HT1080 (cell line): ENCODE measurements around the gene GNPTAB. TPM values are rescaled to one million over a fixed set of nuclear protein-coding genes. Genes with fewer than 3 reads are reported as not detected.

ENCODE experiments used
- DNase-seq: peaks from one replicate; pipeline ENCODE4 v3.0.0-alpha.2; 2015; ENCODE audit warnings: low read depth
- total RNA-seq: library from RNA; depleted of rRNA; stranded (reverse); fragments of >200 nt; shearing (Covaris generic); gene quantifications from 2 replicates; pipeline ENCODE4 v1.2.3, GENCODE V29; 2014

GNPTAB gene
- total RNA-seq, 1 experiment from 2014 or later: 16.5 TPM

DNA sequence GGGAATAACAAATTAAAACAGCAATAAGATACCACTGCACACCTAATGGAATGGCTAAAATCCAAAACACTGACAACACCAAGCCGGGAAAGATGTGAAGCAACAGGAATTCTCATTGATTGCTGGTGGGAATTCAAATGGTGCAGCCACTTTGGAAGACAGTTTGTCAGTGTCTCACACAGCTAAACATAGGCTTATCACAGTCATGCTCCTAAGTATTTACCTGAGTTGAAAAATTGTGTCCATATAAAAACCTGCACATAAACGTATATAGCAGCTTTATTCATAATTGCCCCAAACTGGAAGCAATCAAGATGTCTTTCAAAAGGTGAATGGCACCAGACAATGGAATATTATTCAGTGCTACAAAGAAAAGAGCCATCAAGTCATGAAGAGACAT is 21.6 kb downstream of the GNPTAB start:
- no peak for DNase-seq

DNA sequence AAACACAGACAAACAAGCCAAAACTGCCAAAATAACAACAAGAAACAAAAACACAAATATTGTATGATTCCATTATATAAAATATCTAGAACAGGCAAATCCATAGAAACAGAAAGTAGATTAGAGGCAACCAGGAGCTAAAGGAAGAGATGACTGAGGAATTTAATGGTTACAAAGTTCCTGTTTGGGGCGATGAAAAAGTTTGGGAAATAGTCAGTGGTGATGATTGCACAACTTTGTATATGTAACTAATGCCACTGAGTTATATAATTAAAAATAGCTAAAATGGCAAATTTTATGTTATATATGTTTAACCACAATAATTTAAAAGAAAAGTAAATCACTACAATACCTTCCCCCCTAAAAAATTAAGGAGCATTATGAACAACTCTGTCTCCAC is 24.5 kb downstream of the GNPTAB start:
- no peak for DNase-seq

DNA sequence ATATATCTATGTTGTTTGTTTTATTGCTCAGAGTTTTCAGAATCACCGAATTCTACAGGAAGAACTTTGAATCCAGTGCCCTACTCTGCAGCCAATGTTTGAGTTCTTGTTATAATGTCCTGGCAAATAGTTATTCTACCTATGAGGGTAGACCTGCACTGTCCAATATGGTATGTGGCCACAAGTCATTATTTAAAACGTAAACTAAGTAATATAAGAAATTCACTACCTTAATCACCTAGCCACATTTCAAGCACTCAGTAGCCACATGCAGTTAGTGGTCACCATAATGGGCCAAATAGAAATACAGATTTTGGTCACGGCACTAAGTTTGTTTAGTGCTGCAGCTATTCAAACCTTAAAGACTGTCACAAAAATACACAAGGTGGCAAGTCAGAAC is 26.4 kb downstream of the GNPTAB start:
- no peak for DNase-seq

DNA sequence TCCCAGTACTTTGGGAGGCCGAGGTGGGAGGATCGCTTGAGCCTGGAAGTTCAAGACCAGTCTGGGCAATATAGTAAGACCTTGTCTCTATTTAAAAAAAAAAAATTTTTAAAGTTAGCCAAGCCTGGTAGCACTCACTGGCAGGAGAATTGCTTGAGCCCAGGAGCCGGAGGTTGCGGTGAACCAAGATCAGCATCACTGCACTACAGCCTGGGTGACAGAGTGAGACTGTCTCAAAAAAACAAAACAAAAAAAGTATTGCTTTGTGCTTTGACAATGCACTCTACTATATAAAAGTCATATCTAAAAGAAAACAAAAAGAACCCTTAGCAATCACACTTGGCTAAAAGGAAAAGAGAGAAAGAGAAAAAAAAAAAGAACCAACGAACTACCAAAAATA is 26.8 kb downstream of the GNPTAB start:
- no peak for DNase-seq

DNA sequence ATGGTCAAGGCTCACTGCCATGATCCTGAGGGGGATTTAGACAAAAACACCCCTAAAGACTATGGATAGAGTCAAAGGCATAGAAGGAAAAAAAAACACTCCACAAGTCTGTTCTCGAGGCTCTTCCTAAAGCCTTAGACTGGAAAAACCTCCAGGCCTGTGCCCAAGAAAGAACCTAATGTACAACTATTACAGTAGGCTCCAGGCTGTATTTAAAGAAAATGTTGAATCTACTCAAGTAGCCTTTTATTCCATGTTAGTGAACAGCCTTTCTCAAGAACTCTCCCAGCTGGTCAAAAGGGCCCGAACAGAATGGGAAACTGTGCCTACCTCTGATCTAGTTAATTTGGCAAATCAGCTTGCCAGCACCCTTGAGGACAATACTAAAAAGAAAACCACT is 28.3 kb downstream of the GNPTAB start:
- DNase-seq: no peak

DNA sequence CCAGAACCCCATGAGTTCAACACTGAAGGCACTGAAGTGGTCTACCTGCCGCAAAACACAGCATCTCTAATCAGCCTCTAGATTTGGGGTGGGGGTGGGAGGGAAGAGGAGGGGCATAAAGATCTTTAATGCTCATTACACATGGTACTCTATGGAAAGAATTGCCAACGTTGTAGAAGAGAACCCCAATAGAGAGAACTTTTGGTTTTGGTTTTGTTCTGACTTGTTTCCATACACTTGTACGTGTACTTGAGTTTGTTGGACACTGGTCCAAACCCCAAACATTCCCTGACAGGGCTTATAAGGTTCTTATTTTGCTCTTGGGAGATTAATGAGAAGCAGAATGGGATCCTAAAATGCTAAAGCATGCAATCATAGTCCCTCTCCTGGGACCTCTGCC is 31.0 kb downstream of the GNPTAB start:
- no peak for DNase-seq

DNA sequence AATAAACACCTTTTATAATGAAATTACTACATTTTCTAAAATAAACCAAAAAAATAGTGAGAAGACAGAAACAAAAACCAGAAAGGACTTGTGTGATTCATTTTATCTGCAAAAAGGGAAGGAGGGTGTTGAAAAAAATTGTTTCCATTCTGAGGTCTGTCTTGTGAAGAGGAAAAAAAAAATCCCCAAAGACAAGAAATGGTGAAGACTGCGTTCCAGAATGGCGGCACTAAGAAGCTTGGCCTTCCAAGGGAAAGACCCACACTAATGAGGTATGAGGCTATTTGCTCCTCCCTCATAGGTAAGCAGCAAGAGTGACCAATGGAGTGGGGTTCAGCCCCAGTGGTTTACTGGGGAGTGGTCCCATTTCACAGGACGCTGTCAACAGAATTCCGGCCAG is 35.0 kb downstream of the GNPTAB start:
- no peak for DNase-seq

DNA sequence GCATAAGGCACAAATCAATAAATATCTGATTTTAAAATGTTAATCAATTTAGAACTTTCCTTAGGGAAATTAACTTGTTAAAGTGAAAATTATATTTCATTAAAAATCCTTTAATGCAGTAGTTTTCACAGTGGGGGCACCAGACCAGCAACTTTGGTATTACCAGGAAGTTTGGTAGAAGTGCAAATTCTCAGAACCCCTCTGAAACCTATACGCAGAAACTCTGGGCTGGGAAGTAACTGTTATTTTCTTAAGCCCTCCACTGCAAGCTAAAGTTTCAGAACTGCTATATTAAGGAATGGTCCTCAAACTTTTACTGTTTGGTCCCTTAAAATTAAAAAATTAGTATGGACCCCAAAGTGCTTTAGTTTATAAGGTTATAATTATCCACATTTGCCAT is 35.7 kb downstream of the GNPTAB start:
- no peak for DNase-seq

DNA sequence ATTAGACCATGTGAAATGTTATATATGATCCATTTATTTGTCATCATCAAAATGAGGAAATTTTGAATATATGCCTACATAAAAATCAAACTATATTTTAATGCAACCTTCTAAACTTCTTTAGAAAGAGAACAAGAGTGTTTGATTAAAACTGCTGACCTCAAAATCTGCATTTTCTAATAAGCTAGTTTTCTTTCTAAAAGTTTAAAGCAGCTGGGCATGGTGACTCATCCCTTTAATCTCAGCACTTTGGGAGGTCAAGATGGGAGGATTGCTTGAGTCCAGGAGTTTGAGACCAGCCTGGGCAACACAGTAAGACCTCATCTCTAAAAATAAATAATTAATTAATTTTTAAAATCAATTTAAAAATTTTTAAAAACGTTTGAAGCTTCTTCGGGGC is 36.2 kb downstream of the GNPTAB start:
- no peak for DNase-seq

DNA sequence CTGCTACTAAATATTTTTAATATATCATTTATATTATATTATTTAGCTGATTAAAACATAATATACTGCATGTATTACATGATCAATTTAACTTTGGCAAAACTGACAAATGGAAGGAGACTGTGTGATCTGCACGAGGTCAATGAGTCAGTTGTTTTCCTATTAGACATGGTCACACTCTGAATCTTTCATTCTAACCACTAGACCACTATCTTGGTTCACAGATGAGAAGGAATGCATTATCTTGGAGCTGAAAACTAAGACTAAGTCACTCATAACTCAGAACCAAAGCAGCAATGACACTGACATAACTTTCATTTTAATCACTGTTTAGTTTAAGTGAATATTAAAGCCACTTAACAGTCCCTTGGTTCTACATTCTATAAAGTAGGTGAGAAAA is 37.4 kb downstream of the GNPTAB start:
- DNase-seq: peak; percentile 76

DNA sequence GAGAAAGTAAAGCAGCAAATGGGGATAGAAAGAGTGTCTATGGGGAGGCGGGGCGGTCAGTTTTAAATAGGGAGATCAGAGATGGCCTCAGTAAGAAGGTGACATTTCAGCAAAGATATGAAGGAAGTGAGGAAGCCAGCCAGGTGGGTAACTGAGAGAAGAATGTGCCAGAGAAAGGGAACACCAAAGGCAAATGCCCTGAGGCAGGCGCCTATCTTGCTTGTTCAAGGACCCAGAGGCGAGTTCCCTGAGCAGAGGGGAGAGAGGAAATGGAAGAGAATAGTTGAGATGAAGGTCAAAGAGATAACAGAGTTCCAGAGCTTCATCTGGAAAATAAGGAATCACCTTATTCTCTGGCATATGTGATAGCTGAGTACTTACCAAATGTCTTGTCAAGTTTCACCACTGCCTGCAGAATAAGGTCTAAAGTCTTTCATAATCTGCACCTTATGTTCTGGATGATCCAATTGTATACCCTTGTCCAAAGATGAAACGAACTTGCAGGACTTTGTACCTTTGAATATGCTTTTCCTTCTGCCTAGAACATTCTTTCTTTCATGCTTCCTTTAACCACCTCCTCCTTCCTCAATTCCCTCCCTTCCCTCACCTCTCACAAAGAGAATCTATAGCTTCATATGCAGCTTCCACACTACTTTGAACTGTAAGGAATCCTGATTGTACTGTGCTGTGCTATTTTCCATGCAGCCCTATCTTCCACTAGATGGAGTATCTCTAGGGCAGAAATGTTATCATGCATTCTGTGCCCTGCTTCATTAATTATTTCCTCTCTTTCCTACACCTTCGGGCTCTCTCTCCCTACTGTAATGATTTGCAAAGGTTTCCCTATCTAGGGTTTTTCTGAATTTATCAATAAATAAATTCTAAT is 38.5 kb downstream of the GNPTAB start:
- peak; percentile 11 for DNase-seq

DNA sequence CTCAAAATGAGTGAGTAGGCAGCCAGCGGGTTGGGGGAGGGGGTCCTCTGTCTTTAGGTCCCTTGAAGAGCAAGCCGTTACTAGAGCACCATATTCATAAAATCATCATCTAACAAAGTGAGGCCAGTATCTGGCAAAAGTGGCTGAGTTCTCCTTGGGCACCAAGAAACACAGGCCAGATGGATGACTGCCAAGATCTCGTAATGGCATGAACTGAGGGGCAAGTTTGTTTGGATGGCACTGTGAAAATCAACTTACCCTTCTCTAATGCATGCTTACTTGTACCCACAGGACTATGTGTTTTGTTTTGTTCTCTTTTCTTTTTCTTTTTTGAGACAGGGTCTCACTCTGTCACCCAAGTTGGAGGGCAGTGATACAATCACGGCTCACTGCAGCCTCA is 41.6 kb downstream of the GNPTAB start:
- DNase-seq: no peak

DNA sequence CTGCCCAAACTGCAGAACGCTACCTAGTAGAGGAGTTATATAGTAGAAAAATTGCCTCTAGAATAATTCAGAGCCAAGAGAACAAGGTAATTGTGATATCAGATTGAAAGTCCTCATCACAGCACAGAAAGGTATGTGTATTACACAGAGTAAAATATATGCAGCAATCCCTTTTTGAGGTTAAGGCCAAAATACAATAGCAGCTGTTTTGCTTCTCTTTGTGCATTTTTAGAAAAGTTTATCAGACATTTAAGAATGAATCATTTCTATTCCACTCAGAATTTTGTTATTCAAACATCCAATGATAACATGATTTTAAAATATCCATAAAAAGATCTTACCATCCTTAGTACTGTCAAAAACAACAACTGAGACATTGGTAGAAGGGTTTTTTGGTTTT is 45.1 kb downstream of the GNPTAB start:
- DNase-seq: no peak

DNA sequence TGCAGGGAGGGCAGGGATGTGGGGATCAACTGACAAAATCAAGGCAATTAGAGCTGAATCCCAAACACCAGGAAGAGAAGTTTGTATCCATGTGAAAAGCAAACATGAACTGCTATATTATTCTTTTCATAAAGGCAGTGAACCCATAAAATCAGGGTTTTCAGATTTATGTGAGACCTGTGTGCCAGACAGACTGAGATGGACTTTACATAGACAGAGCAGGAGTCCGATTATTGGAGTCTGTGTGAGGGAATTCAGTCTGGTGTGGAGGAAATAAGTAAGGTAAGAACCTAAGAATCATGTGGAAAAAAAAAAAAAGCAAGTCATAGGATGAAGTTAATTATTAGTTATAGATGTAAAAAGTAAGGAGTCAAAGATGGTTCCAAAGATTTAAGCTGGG is 46.4 kb downstream of the GNPTAB start:
- no peak for DNase-seq

DNA sequence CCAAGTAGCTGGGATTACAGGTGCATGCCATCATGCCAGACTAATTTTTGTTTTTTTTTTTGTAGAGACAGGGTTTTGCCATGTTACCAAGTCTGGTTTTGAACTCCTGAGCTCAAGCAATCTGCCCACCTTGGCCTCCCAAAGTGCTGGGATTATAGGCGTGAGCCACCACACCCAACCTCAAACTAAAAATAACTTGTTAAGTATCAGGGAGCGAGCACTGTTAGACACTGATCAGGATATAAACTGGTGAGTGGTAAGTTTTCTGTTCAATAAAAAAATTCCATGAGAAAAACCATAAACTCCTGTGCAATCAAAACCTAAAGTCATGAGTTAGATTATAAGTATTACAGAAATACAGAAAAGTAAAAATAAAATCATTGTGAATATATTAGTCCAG is 46.9 kb downstream of the GNPTAB start:
- DNase-seq: no peak

DNA sequence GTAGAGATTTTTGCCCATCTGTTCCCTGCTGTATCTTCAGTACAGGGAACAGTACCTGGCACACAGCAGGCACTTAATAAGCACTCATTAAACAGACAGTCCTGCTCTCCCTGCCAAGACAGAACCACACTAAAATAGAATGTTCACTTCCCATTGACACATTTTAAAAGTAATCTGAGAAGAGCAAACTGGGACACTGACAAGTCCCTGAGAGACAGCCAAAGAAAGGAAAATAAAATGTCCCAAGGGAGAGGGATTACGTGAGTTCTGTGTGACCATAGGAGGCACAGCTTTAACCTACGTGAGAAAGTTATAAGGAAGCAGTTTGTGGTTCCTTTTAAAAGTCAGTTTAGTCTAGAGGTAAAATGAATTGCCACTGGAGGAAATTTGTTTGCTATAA is 47.6 kb downstream of the GNPTAB start:
- no peak for DNase-seq

DNA sequence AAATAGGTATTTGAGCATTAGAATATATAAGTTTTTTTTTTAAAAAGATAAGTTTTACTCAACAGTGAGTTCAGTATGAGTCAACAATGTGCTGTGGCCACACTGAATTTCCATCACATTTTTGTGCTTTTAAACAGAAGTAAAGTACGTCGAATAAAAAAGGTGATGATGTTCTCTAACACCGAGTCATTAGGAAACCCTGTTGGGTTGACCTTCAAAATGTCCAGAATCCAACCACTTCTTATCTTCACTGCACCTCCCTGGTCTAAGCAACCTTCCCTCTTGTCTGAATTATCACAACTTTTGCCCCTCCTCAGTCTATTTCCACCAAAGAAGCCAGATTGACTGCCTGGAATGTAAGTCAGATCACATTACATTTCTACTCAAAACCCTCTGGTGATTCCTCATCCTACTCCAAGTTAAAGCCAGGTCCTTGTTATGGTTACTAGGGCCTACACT is 48.5 kb downstream of the GNPTAB start:
- DNase-seq: peak; percentile 41

DNA sequence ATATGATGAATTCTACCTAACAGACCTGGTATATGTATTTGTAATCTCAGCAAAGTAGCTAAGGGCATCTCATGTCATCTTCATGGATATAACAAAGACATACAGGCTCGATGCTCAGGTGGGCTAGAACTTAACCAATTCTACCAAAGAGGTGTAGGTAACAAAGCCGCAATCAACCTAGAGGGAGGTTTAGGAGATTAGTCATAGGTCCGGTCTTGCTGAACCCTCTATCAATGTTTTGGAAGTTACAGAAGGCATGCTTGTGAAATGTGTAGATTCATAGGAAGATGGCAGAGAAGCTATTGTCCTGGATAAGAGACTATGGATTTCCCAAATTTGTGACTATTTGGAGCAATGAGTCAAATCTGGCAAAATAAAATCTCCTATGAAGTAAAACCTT is 48.9 kb downstream of the GNPTAB start:
- no peak for DNase-seq

DNA sequence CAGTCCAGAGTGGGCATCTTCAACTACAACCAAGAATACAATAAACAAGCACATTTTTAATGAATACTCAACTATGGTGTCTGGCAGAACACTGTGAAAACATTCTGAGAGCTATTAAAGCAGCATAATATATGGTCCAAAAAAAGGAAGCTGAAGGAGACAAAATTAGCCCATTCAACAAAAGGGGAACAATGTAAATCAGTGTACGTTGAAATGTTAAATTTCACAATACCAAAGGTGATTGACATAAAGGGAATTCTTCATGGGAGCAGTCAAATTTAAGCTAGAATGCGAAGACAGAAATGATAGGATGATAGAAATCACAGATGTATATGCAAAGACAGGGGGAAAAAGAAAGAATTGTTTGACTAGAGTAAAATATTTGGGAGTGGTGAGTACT is 50.2 kb downstream of the GNPTAB start:
- no peak for DNase-seq

DNA sequence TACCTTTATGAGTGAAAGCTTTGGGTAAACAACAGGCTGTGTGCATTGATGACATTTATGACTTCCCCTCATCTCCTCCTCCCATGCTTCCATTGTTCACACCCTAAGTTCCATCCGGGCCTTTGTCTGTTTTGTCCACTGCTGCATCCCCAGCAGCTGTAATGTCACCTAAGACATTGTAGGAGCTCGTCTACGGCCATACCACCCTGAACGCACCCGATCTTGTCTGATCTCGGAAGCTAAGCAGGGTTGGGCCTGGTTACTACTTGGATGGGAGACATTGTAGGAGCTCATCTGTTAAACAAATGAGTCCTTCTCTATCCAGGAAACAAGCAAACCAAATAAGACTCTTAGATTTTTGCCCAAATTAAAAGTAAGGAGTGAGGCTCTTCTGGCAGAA is 51.1 kb downstream of the GNPTAB start:
- DNase-seq: no peak

DNA sequence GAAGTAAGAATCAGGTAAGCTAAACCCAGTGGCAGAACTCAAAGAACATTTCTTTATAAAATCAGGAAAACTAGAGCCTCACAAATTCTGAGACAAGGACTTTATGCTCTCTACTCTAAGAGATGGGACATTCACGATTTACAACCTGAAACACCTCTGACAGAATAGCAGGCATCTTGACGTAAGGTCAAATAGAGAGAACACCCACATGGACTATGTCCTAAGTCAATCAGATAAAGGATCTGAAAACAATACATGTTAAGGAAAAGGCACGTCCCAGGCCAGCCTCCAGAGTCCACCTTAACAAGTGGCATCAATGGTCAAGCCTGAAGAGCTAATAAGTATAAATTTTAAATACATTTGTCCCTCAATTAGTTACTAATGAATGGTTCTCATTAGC is 51.6 kb downstream of the GNPTAB start:
- no peak for DNase-seq

DNA sequence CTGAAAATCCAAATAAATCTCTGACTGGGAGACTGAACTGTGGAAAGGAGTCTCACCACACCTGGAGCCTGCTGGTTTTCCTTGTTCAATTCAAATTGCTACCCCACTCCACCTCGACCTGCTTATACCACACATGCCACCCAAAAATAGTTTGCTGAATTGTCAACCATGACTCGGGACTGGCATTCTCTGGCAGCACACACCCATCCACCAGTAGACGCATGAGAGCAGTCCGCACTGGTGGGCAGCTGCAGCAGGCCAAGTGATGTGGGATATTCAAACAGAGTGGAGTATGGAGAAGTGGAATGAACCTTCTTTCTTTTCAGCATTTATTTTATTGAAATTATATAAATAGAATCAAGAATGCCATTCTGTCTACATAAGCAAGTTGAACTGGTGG is 52.8 kb downstream of the GNPTAB start:
- DNase-seq: no peak

DNA sequence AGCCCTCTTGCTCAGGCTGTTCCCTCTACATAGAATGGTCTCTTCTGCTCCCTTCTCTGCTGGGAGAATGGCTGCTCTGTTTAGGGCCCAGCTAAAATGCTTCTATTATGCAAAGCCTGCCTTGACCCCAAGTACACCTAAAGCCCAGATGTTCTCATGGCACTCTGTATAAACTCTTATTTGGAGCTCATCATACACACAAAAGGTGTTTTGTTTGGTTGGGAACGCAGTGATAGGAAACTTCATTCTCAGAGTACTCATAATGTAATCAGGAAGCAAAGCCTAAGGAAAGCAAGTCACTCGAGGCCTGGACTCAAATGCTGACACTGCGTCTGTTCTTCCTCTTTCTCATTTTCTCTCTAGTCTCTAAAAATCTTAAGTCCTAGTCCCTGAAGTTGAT is 53.3 kb downstream of the GNPTAB start:
- no peak for DNase-seq

DNA sequence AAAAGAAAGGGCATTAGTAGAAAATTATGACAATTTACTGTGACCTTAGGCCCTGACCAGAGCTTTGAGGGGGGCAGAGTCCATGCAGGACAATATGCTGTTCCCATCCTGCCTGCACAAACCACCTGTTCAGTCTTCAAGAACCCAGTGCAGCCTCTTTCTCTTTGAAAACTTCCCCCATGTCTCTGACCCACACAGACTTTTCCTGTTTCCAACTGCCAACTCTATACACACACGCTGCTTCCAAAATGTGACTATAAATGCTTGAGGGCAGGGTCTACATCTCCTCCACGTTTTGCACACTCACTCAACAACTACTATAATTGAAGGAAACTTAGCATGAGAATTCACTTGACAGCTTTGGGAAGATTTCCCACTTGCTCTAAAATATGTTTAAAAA is 54.9 kb downstream of the GNPTAB start:
- DNase-seq: no peak
